ENCODE data around the gene RSPH1.

Gene RSPH1

DNA sequence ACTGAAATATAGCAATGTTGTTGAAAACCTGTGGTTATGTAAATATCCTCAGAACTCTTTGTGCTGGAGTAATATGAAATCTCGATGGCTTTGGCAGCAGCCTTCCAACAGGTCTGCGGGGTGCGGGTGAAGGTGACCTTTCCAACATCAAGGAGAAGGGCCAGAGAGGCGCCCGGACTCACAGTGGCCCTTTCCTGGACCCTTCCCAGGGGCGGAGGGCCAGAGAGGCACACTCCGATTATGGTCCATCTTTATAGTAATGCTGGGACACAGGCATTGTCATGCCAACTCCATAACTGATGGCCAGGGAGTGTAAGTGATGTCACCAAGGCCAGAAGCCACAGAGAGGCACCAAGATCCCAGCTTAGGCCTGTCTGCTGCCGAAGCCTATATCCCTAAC lies 35.7 kb upstream of the RSPH1 start:
- no peak for DNase-seq

- DNase-seq: no peak
These were observed 34.1 kb upstream of the RSPH1 start for GRCh38 chr21:42530167-42530518.

DNA sequence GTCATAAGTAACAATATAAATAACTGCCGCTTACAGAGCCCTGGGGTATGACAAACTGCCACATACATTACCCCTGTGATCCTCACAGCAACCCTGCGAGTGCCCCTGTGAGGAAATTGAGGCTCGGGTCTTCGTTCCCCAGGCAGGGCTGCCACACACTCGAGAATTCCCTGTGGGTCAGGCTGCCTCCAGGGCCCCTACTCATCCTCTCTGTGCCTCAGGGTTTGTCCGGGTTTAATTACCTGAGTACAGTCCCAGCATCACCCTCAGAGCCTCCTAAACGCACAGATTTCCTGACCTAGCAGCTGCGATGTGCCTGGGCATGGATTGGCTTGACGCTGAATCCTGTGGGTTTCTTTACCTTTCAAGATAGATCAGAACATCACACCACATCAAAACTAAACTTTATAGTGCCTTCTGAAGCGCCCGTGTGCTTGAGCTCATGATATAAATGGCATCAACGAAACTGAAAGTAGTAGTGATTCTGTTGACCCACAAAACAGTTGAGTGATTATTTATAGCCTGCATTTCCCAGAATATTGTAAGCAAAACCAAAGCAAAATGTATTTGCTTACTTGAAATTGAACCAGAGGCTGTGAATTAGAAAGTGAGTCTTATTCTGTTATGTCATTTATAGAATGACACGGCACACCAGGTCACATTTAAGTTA lies 31.6 kb upstream of the RSPH1 start:
- no peak for DNase-seq

DNA sequence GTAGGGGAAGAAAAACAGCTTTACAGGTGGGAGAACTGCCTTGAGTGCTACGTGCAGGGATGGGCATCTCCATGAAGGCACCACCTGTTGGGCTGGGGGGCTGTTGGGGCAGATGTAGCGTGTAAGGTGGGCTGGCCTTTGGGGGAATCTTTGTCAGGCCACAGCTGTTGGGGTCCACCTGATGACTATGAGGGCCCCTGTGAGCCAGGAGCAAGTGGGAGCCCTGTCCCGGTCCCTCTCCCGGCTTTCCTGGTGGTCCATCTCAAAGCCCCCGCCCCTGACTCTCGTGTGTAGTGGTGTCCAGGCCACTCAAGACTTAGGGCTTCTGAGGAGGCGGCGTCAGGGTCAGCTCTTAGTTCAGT lies 31.1 kb upstream of the RSPH1 start:
- DNase-seq: no peak

DNA sequence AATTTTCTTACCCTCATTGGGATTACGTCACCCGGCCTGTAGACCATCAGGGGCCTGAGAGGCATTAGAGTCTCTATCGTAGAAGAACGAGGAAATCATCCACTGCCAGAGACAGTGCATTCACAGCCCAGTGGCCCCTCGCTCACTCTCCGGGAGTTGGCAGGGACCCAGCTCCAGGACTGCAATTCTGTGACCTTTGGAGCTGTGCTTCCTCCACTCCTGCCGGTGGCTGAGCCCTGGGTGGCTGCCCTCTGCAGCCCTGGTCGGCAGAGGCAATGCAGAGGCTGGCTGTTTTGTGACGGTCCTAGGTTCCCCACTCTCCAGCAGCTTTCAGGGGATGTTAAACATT lies 30.3 kb upstream of the RSPH1 start:
- DNase-seq: no peak

GRCh38 chr21:42525676-42526378 lies 29.8 kb upstream of the RSPH1 start:
- DNase-seq: no peak

- no peak for DNase-seq
These were observed 29.1 kb upstream of the RSPH1 start for GRCh38 chr21:42525029-42525581.

GRCh38 chr21:42524341-42525028 lies 28.5 kb upstream of the RSPH1 start:
- no peak for DNase-seq

GRCh38 chr21:42523941-42524340 lies 27.9 kb upstream of the RSPH1 start:
- DNase-seq: no peak

DNA sequence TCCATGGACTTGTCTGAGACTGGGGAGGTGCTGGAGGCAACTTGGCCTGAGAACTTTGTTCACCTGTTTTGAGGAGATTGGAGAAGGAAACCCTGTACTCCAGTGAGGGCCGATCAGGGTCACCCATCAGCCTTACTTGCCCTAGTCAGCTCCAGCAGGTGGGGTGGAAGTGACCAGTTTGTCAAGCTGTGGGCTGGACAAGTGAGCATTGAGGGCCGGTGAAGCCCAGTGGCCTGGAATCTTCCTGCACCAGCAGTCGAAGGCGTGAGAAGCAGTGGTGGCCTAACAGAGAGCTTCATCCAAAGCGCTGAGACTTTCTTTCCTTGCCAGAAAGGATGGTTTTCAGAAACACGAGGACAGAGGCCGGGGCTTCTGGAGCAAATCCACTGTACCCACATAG lies 27.2 kb upstream of the RSPH1 start:
- DNase-seq: no peak

DNA sequence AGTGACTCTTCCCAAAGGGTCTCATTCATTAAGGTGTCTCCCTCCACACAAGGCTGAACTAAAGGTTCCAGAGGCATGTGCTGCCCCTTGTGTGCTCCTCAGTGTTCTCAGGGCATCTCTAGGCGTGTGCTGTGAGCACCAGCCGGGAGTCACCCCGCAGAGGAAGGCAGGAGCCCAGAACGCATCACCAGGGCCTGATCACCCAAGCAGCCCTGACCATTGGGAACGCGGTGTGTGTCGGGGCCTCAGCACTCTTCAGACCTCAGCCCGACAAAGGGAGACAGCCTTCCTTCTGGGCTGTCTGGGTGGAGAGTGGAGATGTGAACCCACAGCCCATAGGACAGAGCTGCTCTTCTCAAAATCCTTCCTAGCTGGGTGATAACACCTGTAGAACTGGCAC lies 26.7 kb upstream of the RSPH1 start:
- DNase-seq: no peak

DNA sequence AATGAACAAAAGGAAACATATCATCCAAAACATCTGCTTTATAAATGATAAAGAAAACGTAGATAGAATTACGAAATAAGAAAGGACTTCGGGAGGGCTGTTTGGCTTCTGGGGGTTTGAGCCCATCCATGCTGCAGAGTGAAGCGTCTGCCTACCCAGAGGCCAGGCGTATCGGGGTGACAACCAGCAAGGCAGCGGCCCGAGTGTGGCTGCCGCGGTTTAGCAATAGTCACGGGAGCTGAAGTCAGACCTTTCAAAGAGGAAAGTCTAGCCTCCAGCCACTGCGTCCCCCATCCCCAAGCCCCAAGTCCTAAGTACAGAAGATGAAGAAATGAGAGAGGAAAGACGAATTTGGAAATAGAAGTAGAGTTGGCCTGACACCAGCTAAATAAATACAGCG lies 26.2 kb upstream of the RSPH1 start:
- DNase-seq: no peak

GRCh38 chr21:42521805-42522204 lies 25.8 kb upstream of the RSPH1 start:
- no peak for DNase-seq

DNA sequence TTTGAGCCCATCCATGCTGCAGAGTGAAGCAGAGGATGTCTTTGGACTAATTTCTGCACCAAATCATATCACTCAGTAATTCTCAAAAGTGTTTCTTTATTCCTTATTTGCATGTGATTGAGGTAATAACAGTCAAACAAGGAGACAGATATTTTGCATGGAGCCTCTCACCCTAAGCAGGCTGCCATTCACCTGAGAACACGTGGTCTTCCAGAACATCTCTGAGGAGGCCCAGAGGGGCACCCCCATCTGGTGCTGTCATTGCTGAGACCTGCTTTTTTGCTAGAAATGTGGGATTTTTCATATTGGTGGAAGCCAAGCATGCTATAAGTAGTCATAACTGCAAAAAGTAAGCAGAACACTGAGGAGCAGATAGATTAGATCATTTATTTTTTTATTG lies 25.4 kb upstream of the RSPH1 start:
- no peak for DNase-seq

GRCh38 chr21:42520628-42521253 lies 24.7 kb upstream of the RSPH1 start:
- DNase-seq: no peak

DNA sequence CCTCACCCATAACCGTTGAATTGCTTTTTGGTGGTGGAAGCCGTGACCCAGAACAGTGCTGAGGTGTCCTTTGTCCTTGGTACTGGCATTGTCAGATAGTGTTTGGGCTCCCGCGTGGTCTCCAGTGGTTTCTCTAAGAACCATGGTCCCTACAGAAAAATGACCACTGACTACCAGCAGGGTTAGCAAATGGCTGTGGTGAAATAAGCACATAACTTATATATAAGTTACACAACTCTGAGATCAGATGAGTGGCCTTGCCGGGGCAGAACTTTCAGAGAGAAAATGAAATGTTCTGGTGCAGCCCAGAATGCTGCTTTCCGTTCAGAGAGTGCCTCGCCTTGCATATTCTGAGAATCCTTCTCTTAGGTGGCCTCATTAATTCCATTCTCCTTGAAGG lies 22.6 kb upstream of the RSPH1 start:
- DNase-seq: no peak

- no peak for DNase-seq
These were observed 22.2 kb upstream of the RSPH1 start for GRCh38 chr21:42518215-42518614.

DNA sequence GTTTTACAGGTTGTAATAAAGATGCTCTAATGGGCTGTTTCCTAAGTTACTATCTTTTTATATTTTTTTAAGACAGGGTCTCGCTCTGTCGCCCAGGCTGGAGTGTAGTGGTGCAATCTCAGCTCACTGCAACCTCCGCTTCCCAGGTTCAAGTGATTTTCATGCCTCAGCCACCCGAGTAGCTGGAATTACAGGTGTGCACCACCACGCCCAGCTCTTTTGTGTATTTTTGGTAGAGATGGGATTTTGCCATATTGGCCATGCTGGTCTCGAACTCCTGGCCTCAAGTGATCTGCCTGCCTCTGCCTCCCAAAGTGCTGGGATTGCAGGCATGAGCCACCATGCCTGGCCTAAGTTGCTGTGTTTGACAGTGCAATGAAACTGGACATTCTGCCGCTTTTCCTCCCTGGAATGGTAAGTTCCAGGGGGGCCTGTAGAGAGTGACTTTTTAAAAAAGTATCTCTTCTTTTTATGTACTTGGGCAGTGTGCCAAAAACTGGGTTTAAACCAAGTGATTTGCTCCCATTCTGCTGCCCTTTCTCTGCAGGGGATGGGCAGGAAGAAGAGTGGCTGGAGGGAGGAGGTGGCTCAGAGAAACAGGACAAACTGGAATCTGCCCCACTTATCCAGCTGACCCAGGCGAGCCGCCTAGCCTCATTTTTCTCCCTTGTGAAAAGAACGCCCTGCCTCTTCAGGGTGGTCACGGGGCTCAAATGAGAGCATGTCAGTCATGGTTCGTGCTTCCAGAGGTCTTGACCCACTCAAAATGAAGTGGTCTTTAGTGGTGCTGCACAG lies 19.9 kb upstream of the RSPH1 start:
- DNase-seq: no peak

GRCh38 chr21:42514883-42515228 lies 18.8 kb upstream of the RSPH1 start:
- DNase-seq: no peak

DNA sequence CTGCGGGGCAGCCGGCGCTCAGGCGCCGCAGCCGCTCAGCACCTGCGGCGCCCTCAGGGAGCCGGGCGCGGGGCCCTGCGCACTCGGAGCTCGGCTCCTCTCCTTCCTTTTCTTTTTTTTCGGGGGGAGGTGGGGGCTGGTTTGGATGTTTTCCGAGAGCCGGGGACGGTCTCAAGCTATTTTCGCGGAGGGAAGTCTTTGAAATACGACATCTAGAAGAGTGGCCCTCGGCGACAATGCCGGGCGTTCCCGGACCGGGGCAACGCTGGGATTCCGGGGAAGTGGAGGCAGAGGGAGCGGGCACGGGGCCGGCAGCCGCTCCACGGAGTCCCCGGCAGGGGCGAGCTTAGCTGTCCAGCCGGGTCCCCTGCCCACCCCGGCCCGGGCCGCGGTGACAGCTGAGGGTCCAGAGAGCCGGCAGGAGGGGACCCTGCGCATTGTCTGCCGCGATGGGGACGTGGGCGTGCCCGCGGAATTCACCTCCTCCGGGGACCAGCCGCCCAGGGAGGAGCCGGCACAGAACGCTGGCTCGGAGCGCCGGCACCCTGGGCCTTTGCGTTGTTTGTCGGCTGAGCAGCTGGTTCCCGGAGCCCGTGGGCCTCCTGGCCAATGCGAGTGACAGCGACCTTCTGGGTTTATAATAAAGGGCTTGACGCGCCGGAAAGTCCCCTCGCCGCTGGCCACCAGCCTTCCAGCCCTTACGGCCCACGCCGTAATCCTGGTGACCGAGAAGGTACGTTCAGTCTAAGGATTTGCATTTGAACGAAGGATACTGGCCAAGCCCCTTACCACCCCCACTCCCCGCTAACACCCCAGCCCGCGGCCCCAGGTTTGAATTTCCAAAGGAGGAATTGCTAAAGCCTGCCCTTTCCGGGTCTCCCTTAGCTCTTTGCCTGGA lies 18.2 kb upstream of the RSPH1 start:
- peak in 1 of 2 donors; percentile 30 for DNase-seq

GRCh38 chr21:42513151-42513984 lies 17.3 kb upstream of the RSPH1 start, which contains the start of gene SLC37A1:
Gene SLC37A1 (plus strand): TSS chr21:42513852. CDS start chr21:42518455, 4,603 bp downstream.
- no peak for DNase-seq

Measured in hippocampal formation (tissue), 2 donors.